ENCODE data around the gene DACH2.
"Not testable (repeated sequence)": the region's sequence is repeated elsewhere in the genome, so short reads cannot be mapped to it uniquely, and the experiment has no call there.

Gene DACH2

DNA sequence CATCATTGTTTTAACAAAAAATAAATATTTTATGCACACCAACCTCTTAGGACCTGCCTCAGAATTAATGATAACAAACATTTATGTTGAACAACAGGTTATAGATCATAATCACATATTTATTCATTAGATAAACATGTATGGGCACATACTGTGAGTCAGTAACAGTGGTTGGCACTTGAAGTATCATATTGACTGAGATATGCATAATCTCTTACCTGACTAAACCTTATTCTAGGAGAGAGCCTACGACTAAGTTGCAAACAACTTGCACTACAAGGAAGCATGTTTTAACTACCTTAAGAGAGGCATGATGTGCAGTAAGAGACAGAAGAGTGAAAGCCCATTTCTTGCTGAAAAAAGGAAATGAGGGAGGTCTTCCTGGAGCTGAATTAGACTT, 6.5 kb upstream of the DACH2 start:
- TF ChIP-seq, protein P1, sequence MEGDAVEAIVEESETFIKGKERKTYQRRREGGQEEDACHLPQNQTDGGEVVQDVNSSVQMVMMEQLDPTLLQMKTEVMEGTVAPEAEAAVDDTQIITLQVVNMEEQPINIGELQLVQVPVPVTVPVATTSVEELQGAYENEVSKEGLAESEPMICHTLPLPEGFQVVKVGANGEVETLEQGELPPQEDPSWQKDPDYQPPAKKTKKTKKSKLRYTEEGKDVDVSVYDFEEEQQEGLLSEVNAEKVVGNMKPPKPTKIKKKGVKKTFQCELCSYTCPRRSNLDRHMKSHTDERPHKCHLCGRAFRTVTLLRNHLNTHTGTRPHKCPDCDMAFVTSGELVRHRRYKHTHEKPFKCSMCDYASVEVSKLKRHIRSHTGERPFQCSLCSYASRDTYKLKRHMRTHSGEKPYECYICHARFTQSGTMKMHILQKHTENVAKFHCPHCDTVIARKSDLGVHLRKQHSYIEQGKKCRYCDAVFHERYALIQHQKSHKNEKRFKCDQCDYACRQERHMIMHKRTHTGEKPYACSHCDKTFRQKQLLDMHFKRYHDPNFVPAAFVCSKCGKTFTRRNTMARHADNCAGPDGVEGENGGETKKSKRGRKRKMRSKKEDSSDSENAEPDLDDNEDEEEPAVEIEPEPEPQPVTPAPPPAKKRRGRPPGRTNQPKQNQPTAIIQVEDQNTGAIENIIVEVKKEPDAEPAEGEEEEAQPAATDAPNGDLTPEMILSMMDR (IDR thresholded peaks at IDR 0.05; ENCODE audit: low read depth, low read length, missing control alignments): no peak
- DNase-seq (ENCODE audit: low read depth): no peak
- H3K4me3 ChIP-seq (ENCODE audit: low read depth, low read length): no peak overlapping the region

DNA sequence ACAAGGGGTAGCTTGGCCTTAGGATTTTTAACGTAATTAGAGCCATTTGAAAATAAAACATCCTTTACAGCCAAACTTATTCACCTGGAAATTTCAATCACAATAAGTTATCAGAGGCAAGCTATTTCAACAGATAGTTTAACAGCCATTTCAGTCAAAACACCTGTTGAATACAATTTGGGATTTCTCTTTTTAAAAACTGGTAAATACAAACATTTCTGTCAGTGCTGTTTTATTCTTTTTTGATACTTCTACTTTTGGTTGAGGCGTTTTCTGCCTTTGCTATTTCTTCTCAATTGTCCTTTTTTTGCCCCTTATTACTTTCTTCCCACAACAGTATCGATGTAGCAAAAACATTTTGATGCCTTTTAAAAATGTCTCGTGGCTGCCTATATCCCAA, 2.1 kb upstream of the DACH2 start:
- no peak for DNase-seq (ENCODE audit: low read depth)
- H3K4me3 ChIP-seq (ENCODE audit: low read depth, low read length): no peak overlapping the region
- TF ChIP-seq, protein P1 (IDR thresholded peaks at IDR 0.05; ENCODE audit: low read depth, low read length, missing control alignments): no peak

DNA sequence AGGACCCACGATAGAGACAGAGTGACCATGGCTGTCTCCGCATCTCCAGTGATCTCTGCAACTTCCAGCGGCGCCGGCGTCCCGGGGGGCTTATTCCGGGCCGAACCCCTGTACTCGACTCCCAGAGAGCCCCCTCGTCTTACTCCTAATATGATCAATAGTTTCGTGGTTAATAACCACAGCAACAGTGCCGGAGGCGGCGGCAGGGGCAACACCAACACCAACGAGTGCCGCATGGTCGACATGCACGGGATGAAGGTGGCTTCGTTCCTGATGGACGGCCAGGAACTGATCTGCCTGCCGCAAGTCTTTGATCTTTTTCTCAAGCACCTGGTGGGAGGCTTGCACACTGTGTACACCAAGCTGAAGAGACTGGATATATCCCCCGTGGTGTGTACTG, 343 bp downstream of the DACH2 start:
- no peak for DNase-seq (ENCODE audit: low read depth)
- no peak overlapping the region for H3K4me3 ChIP-seq (ENCODE audit: low read depth, low read length)
- TF ChIP-seq, protein P1 (IDR thresholded peaks at IDR 0.05; ENCODE audit: low read depth, low read length, missing control alignments): no peak

DNA sequence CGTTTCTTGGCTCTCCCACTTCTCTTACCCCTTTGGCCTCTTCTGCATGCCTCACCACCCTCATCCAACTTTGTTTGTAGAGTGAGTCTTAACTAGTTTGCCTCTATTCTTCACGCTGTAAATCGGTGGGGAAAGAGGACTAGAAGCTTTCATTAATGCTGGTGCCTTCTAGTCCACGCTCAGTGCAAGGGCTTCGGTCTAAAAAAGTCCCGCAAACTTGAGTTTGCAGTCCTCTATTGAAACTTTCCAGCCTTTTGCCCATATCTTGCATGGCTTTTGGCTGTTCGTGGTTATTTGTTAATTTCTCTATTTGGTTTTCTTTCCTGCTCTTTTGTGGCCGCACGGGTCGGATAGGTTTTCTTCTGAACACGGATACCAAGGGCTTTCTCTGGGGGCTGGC, 868 bp downstream of the DACH2 start:
- DNase-seq (ENCODE audit: low read depth): no peak
- H3K4me3 ChIP-seq (ENCODE audit: low read depth, low read length): no peak overlapping the region

DNA sequence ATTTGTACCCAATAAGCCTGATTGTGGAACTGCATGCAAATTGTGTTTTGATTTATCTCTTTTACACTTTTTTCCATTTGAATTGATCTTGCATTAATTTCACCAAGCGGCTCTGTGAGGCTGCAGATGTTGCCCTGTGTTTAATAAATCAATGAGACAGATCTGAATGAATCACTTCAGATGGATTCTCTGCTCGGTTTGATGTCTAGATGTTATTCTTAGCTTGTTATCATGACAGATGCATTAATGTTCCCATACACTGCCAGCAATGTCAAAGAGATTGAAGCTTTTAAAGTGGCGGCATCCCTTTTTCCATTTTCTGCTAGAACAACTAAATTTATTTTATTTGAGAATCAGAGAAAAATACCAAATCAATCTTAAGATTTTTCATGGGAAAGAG, 6.3 kb downstream of the DACH2 start:
- DNase-seq (ENCODE audit: low read depth): no peak
- TF ChIP-seq, protein P1 (IDR thresholded peaks at IDR 0.05; ENCODE audit: low read depth, low read length, missing control alignments): no peak
- H3K4me3 ChIP-seq (ENCODE audit: low read depth, low read length): no peak overlapping the region

More for the DNA sequence above, 868 bp downstream of the DACH2 start:
- TF ChIP-seq, protein P1 (IDR thresholded peaks at IDR 0.05; ENCODE audit: low read depth, low read length, missing control alignments): no peak

DNA sequence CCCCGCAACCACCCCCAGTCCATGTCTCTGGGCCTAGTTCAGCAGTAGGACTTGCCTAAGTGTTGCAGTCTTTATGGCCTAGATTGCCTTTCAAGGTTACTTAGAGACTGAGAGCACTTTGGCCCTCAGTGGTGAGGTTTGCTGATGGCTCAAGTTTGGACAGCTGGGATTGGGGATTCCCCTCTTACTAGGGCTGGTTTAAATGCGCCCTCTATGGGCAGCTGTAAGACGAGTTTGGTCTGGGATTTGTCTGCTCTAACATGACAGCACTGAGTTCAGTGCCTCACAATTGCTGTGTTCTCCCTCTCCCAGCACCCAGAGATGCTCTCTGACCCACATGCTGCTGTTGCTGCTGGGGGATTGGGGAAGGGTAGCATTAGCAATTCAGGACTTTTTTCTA, 23.1 kb downstream of the DACH2 start:
- no peak overlapping the region for H3K4me3 ChIP-seq (ENCODE audit: low read depth, low read length)
- DNase-seq (ENCODE audit: low read depth): no peak
- TF ChIP-seq, protein P1 (IDR thresholded peaks at IDR 0.05; ENCODE audit: low read depth, low read length, missing control alignments): peak; percentile 41

DNA sequence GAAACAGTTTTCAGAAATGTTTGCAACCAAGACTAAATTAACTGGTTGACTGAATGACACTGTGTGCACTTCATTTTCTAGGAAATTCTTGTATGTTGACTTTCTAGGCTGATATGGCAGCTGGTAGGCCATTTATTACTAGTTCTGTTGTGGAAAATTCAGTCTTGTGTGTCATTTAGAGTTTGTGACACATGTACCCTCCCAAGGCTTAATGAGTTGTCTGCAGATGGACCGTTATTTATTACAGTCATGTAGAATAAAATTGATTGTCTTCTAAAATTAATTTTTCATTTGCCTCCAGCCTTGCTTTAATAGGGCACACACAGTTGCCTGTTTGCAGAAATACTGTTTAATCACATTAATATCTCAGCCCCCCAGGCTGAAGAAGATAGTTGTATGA, 30.7 kb downstream of the DACH2 start:
- TF ChIP-seq, protein P1 (IDR thresholded peaks at IDR 0.05; ENCODE audit: low read depth, low read length, missing control alignments): no peak
- no peak for DNase-seq (ENCODE audit: low read depth)
- H3K4me3 ChIP-seq (ENCODE audit: low read depth, low read length): no peak overlapping the region

DNA sequence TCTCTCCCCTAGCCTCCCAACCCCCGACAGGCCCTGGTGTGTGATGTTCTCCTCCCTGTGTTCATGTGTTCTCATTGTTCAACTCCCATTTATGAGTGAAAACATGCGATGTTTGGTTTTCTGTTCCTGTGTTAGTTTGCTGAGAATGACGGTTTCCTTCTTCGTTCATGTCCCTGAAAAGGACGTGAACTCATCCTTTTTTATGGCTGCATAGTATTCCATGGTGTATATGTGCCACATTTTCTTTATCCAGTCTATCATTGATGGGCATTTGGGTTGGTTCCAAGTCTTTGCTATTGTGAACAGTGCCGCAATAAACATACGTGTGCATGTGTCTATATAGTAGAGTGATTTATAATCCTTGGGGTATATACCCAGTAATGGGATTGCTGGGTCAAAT, 33.1 kb downstream of the DACH2 start:
- not testable (repeated sequence) for DNase-seq (ENCODE audit: low read depth)

More for the DNA sequence above, 33.1 kb downstream of the DACH2 start:
- H3K4me3 ChIP-seq (ENCODE audit: low read depth, low read length): not testable (repeated sequence)

Measured in GM12864 (cell line).